HG02642 (cell line): ENCODE results near the gene VEZF1.

Experiments used
- ATAC-seq: cut with Tn5 transposase; IDR thresholded peaks from one replicate; pipeline ENCODE4 v1.9.1; 2021; ENCODE audit warnings: mild to moderate bottlenecking; ENCODE audit not compliant: unreplicated experiment, poor library complexity

The VEZF1 gene, protein sequence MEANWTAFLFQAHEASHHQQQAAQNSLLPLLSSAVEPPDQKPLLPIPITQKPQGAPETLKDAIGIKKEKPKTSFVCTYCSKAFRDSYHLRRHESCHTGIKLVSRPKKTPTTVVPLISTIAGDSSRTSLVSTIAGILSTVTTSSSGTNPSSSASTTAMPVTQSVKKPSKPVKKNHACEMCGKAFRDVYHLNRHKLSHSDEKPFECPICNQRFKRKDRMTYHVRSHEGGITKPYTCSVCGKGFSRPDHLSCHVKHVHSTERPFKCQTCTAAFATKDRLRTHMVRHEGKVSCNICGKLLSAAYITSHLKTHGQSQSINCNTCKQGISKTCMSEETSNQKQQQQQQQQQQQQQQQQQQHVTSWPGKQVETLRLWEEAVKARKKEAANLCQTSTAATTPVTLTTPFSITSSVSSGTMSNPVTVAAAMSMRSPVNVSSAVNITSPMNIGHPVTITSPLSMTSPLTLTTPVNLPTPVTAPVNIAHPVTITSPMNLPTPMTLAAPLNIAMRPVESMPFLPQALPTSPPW

DNA sequence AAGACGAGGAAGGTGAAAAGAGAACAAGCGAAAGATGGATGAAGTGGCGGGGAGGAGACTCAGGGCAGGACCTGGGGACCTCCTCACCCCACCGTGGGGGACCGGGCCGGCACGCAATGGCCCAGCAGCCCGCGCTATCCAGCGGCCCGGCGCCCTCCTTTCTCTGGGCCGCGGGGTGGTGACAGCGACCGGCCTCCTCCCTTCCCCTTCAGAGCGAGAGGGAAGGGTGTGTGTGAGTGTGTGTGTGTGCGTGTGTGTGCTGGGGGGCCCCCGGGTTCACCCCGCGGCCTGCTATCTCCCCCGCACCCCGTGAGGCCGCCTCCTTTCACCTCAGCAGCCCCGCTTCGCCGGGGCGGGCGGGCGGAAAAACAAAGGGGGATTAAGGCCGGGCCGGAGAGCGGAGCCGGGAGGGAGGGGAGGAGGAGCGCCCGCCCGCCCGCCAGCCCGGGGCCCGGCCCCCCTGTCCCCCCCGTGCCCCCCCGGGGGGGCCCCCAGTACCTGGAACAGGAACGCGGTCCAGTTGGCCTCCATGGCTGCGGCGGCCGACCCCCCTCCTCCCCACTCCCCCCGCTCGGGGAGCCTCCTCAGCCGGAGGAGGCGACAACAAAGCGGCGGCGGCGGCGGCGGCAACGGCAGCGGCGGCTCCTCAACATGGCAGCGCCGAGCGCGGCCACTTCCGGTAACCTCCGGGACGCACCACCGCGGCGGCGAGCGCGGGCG lies at the start of gene VEZF1:
VEZF1 (minus strand) TSS at position 674 of the 720 bp plus-strand sequence; CDS start at position 531, 143 bp downstream.
- ATAC-seq, result peak; percentile 69

DNA sequence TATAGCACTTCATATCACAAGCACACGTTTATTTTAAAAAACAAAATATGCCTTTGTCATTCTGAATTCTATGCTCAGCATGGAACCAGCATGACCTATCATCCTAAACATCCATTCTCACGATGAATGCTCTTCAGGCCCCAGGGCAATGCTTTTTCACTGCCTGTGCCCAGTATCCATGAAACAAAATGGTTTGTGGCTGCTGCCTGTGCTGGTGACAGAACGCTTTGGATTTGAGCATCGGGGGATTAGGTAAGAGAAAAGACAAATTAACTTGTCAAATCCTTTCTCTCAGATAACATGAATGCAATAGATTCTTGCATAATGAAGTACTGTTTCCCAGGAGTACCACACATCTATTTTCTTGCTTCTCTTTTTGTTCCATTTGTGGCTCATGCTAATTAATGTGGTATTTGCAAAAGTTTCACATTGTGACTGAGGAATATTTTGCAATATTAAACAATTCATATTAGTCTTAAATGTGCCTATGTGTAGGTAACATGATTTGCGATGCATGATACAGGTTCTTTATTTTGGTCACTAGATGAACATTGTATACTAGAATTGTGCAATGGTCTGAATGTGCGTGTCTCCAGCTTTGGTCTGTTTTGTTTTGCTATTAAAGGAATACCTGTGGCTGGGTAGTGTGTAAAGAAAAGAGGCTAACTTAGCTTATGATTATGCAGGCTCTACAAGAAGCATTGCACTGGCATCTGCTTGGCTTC lies 44.8 kb upstream of the VEZF1 start:
- no peak for ATAC-seq

DNA sequence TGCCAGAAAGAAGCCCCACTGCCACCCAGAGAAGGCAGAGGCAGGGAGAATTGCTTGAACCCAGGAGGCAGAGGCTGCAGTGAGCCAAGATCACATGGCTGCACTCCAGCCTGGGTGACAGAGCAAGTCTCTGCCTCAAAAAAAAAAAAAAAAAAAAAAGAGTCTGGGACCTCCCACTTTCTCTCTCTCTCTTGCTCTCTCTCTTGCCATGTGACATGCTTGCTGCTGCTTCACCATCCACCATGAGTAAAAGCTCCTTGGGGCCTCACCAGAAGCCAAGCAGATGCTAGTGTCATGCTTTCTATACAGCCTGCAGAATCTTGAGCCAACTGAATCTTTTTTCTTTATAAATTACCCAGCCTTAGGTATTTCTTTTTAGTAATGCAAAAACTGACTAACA lies 40.5 kb upstream of the VEZF1 start:
- ATAC-seq, result no peak

DNA sequence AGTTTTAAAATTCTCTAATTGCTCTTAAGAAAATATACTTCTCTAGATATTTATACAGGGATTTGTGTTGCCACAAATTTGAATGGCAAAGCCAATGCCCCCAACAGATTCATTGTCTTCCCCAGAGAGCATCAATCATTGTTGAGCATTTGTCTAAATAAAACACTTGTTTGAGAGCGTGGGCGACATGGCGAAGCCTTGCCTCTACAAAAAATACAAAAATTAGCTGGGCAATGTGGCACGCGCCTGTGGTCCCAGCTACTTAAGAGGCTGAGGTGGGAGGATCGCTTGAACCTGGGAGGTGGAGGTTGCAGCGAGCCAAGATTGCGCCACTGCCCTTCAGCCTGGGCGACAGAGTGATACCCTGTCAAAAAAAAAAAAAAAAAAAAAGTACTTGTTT lies 32.3 kb upstream of the VEZF1 start:
- ATAC-seq, result no peak

GRCh38 chr17:58019521-58019920 lies 31.5 kb upstream of the VEZF1 start:
- ATAC-seq, result no peak

GRCh38 chr17:58019039-58019438 lies 31.0 kb upstream of the VEZF1 start:
- no peak for ATAC-seq

- no peak for ATAC-seq
Observed at GRCh38 chr17:58010067-58010799, 22.2 kb upstream of the VEZF1 start.

DNA sequence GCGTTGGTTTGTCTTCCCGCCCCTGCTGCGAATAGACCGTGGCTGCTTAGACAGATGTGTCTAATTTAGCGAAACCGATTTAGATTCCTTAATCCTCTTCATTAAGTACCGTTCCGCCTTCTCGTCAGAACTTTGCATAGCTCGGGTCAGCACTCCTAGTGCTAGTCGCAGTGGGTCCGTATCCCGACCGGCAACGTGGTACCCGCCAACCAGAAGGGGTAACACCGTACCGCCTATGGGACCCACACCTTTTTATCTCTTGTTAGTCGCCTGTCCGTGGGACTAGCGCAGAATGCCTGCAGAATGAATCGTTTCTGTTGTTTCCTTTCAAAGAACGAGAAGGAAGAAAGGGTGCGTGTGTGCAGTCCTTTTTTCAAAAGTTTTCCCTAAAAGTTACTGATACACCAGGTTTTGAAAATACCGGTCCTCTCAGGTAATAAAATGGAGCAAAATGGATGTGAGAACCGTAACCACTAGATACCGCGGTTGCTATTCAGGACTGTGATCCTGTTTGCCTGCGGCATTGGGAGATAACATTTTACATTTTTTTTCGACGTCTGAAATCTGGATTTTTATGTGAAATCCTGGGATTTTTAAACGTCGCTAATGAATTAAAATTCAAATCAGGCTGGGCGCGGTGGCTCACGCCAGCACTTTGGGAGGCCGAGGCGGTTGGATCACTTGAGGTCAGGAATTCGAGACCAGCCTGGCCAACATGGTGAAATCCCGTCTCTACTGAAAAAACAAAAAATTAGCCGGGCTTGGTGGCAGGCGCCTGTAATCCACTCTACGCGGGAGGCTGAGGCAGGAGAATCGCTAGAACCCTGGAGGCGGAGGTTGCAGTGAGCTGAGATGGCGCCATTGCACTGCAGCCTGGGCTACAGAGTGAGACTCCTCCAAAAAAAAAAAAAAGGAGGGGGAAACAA lies 20.0 kb upstream of the VEZF1 start:
- peak; percentile 41 for ATAC-seq

DNA sequence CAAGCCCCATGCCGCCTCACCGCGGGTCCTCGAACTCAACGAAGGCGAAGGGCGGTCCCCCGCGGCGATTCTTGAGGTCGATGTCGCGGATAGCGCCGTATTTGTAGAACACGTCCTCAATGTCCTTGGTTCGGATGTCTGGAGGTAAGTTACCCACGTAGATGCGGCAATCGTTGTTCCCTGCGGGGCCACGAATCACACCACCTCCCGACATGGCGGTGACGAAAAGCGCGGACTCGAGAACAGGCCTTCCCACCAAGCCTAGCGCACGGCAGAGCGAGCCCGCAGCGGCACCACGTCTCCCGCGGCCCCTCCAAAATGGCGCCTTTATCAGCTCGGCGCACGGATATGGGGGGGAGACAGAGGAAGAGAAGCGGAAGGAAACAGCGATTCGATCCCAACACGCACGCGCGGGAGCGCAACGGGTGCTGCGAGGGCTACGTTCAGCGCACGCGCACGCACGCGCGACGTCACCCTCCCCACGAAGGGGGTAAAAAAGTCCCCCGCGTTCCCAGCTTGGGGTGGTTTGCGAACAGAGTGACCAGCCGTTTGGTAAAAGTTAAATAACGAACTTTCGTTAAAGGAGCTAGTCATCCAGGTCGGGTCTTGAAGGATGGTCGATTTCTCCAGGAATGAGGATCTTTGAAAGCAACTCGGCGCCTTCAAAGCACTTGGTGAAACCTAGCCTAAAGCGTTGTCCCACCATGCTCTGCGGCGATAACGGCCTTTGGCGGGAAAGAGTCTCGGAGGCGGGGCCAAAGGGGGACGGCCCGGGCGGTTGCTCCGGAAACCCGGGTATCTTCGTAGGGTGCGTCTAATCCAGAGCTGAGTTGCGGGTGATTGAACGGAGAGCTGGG lies 19.1 kb upstream of the VEZF1 start, which contains the start of gene SRSF1:
SRSF1 (minus strand) TSS at position 323 of the 857 bp plus-strand sequence; CDS start at position 214, 109 bp downstream.
- ATAC-seq, result peak; percentile 88

DNA sequence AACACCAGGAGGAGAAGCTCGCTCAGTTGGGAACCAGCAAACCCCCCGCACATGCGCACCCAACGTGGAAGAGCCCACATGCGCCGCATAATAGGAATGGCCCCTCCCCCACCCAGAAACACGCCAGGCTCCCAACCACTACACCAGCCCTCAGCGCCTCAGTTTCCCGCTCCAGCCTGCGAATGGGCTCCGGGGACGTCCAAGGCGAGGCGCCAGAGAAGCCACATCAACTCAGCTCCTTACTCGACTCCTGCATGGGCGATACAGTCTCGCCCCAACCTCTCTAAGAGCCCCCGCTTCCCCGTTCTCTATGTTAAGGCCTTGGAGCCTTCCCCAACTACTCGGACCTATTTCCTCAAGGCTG lies 18.5 kb upstream of the VEZF1 start:
- peak; percentile 26 for ATAC-seq

GRCh38 chr17:58005728-58006559 lies 17.9 kb upstream of the VEZF1 start:
- ATAC-seq, result no peak

DNA sequence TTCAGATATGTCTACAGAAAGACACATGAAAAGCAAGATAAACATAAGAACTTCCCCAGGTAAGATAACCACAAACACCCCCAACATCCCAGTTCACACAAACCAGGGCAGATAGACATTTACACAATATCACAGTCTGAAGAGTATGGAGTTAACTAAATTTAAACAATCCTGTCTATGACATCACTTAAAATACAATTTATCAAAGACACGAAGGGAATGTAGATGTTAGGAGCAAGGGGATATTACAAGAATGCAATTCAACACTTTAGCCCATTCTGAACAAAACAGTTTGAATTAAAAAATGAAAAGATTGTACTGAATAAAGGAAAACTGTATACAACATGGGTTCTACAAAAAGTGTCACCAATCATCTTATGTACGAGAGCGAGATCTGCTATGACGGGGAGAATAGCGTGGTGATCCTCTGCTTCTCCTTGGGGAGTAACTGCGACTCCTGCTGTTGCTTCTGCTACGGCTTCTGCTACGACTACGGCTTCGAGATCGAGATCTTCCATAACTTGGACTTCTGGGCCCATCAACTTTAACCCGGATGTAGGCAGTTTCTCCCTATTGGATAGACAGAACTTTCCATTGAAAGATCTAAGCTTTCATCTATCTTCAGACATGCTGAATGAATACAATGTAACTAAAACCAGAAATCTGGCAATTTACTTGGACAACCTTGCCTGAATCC lies 17.1 kb upstream of the VEZF1 start:
- no peak for ATAC-seq

GRCh38 chr17:58004060-58004459 lies 16.0 kb upstream of the VEZF1 start:
- no peak for ATAC-seq

GRCh38 chr17:58002973-58003372 lies 14.9 kb upstream of the VEZF1 start:
- no peak for ATAC-seq

DNA sequence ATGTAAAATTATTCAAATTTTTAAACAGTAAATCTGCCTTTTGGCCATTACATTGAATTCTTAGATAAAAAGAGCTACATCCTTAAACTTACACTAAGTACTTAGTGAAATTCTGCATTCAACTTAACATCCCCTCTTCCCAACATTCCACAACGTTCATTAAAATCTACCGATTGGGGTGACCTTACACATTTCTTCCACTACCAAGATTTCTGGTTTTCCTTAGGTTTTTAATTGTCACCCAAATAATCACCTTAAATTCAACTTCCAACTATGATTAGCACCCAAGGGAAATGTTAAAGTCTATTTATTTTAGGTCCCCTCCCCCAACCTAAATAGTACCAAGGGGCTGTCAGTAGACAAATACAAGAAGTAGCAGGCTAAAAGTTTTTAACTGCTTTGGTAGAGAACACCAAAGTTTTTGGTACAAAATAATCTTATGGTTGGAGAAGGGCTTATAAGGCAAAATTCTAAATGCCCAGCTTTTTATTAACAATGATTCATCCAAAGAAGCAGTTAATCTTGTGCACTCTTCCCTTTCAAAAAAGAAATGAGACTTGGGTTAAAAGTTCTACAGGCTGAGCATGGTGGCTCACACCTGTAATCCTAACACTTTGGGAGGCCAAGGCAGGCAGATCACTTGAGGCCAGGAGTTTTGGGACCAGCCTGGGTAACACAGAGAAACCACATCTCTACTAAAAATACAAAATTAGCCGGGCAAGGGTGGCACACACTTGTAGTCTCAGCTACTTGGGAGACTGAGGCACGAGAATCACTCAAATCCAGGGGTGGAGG lies 14.3 kb upstream of the VEZF1 start:
- no peak for ATAC-seq
